AG08396 (cell line): Measurements from ENCODE around the gene TLL1.

Source experiments
- DNase-seq: peaks from one replicate; pipeline ENCODE4 v3.0.0; 2012; ENCODE audit warnings: low spot score, mixed read lengths

Gene TLL1

GRCh38 chr4:165872461-165873297 is at the start of gene TLL1:
TLL1 (plus strand) TSS chr4:165873237; CDS start chr4:165873905, 668 bp downstream.
- no peak for DNase-seq

DNA sequence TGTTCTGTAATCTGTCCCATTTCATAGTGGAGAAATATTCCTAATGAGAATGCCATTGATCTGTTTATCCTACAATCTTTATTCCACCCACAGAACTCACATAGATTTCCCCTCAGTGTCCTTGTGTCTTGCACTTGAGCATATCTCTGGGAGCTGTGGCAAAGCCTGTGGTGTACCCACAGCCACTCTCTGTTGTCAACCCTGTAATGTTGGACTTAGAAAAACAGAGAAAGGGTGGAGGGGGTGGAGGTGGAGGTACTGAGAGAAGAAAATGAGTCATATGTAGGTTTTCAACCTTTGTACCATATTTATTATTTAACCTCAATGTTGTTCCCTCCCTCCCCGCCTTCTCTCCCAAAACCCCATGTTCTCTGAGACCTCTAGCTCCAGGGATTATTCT is 46.9 kb upstream of the TLL1 start:
- DNase-seq, result no peak

- no peak for DNase-seq
These were observed 46.0 kb upstream of the TLL1 start for GRCh38 chr4:165827018-165827417.

- DNase-seq, result no peak
These were observed 44.1 kb upstream of the TLL1 start for GRCh38 chr4:165828928-165829327.

DNA sequence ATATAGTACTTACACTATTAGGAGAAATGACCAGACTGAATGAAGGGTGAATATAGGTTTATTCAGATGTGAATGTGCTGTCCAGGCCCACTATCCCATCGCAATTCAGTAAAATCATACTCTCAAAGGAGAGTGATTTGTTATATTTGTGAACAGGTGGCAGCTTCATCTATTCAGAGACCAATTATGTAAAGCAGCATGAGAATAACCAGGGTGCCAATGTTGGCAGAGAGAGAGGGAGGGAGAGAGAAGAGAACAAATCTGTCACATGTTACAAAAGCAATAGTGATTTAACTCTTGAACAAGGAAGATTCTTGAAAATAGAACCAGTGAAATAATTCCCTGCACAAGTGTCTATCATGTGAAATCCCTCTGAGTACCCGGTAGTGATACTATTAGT is 38.9 kb upstream of the TLL1 start:
- DNase-seq, result no peak

- no peak for DNase-seq
These were observed 34.5 kb upstream of the TLL1 start for GRCh38 chr4:165838575-165838974.

GRCh38 chr4:165839615-165840333 is 33.3 kb upstream of the TLL1 start:
- no peak for DNase-seq

GRCh38 chr4:165842684-165843083 is 30.4 kb upstream of the TLL1 start:
- DNase-seq, result no peak

DNA sequence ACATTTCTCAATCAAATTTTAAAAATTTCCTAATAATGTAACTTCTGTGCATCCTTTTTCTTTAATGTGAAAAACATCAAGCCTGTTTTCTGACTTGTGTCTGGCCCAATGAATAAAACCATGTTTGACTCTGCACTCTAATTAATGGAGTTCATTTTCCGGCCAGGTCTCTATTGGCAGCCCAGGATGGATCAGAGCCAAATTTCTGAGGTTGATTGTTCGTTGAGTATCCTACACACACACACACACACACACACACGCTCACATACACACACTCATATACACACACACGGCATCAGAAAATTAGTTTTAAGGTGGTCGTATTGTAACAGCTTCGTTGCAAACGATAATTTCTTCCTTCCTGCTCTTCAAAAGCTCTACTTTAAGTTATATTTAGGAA is 28.9 kb upstream of the TLL1 start:
- no peak for DNase-seq

DNA sequence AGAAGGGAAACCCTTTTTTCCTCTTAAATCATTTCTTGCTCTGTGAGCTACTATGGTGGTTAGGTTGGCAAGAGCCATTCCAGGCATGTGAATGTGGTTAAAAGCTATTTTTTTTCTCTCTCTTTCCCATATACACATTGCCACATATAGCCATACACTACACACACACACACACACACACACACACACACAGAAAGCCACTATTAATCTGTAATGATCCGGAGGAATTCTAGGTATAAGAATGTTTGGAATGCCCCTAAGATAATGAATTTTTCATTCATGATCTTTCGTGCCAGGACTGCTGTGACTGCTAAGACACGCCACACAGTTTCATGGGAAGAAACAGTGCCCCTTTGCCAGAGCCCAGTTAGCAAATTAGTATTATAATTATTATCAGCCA is 21.8 kb upstream of the TLL1 start:
- DNase-seq, result no peak

- DNase-seq, result no peak
These were observed 17.8 kb upstream of the TLL1 start for GRCh38 chr4:165855191-165855590.

- no peak for DNase-seq
These were observed 11.7 kb upstream of the TLL1 start for GRCh38 chr4:165861363-165861762.

GRCh38 chr4:165864271-165864670 is 8.8 kb upstream of the TLL1 start:
- no peak for DNase-seq

DNA sequence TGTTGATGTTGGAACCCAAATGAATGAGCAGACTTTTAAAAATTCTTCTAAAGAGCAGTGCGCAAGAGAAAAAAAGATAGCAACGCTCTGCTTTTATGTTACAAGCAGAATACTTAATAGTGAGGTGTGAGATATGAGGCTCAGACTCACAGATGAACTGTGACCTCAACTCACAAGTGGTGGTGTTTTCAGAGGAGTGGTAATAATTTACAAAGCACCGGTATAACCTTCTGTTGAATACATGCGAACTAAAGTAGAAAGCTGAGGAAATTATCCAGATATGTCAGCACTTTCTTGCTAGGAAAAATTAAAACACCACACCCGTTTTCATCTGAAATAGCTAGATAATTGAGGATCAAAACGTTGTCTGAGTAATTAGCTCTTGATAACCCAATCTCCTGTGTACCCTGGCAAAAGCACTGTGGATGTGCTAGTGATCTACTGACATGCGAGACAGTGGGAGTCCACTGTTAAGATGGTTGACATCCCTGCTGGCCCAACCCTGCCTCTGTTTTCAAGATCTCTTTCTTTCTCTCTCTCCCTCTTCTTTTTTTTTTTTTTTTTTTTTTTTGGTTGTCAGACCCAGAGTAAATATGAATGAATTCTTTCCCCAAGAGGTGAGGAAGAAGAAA is 6.9 kb upstream of the TLL1 start:
- no peak for DNase-seq

GRCh38 chr4:165867961-165868360 is 5.1 kb upstream of the TLL1 start:
- no peak for DNase-seq

- DNase-seq, result peak; percentile 33
These were observed 448 bp downstream of the TLL1 start for GRCh38 chr4:165873298-165874071.

DNA sequence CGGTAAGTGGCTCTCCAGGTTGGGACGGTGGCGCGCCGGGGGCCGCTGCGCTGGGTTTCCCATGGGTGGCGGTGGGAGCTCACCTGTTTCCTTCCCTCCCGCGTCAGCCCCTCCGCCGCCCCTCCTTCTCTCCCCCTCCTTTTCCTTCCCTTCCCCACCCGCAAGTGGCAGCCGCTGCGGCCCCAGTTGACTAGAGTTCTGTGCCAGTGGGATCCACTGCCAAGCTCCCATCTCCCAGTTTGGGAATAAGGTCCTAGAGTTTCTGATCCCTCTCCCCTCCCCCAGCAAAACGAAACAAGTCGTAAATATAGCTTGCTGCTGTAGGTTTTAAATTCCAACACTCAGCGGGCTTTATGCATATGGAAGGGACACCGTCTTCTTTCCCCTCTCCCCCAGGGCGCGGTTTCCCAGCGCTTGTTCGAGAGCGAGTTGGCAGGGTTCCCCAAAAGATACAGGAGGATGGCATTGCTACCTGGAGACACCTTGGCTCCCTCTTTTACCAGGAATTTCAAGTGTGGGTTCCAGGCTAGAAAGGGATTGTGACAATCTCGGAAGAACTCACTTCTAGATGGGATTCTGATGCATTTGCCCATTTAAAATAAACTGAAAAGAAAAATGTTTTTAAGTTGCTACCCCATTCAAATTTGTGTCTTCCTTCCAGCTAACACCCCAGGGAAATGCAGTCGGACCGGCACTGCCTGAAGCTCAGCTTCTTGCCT is 1.2 kb downstream of the TLL1 start:
- DNase-seq, result no peak

GRCh38 chr4:165874791-165875371 is 1.8 kb downstream of the TLL1 start:
- DNase-seq, result no peak

DNA sequence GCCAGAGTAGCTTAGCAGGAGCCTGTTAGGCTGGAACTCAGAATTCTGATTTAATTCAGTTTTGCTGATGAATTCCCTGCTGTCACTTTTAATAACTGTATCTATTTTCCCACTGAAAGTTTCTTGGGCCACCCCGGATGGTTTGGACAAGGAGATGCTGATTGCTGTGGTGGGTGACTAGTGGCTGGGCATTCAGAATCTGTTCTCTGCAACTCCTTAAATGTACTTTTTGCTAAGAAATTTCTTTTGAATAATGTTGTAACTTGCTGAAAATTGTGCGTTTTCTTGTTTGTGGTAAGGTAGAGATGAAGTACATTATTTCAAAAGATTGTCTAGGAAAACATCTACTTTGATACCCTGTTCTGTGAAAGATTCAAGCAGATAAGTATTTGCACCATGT is 2.4 kb downstream of the TLL1 start:
- no peak for DNase-seq

DNA sequence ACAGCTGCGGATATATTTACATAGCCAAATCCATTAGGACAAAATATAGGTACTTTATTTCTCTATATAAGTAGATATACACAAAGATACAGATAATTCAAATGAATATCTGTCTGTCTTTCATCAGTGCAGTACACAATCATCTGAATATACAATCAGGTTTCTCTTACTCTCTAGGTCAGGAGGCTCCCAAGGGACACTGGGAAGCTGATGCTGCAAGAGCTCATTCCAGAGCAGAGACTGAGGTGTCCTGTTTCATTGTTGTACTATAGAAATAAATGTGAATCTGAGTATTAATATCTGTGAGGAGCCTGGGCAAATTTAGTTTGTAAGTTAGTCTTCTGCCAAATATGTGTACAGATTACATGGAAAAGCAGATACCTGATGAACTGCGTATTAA is 4.2 kb downstream of the TLL1 start:
- DNase-seq, result no peak

DNA sequence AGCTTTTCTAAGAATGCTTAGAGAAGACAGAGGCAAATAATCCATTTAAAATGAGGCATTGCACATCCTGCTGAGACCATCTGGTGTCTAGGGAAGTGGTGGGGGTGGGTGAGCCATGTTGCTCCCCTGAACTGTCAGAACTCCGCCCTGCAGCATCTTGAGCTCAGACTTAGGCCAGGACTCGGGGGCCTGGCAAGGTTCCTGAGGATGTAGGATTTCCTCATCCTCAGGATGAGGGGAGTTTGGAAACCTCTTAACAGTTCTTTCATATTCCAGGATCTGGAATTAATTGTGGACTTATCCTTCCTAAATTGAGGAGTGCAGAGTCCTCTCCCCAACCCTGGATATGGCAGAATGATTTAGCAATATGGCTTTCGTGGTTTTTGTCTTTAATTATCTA is 6.6 kb downstream of the TLL1 start:
- no peak for DNase-seq
